ENCODE results near the gene SLC5A3.
A peak's percentile ranks its signal among the peaks of the same experiment; 100 is the strongest.

Gene SLC5A3

DNA sequence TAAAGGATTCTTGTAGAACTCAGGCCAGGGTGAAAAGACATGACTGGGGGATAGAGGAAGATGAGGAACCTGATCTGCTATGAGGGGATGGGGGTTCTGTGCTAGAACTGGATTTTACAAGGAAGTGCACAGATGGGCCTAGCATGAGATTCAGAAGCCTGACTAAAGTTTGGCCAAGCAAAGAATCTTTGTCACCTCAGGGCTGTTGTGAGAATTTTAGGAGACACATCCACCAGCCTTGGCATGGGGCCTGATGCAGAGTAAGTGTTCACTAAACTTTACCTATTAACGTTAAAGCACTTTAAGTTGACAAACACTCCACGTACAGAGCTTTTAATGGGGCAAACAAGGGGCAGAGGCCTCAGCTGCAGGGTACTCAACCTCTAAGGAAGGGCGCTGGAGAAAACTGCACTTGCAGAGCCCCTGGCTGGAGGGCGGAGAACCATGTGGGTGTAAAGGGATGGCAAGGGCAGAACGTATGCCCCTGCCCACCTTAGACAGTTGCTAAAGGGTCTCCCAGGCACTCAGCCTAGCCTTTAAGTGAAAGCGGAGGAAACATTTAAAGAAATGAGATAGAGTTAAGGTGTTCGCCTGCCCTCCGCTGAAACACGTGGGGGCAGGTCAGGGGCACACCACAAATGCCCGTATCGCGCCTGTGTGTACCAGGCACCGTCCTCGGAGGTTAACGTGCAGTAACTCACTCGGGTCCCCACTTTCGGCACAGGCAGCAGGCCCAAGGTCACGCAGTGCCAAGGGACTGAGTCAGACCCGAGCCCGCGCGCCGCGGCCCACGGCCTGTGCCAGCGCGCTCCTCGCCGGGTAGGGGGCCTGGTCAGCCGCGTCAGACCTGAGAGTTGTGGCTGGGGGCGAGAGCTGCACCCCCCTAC lies 990 bp upstream of the SLC5A3 start:
- TF ChIP-seq, protein P1, sequence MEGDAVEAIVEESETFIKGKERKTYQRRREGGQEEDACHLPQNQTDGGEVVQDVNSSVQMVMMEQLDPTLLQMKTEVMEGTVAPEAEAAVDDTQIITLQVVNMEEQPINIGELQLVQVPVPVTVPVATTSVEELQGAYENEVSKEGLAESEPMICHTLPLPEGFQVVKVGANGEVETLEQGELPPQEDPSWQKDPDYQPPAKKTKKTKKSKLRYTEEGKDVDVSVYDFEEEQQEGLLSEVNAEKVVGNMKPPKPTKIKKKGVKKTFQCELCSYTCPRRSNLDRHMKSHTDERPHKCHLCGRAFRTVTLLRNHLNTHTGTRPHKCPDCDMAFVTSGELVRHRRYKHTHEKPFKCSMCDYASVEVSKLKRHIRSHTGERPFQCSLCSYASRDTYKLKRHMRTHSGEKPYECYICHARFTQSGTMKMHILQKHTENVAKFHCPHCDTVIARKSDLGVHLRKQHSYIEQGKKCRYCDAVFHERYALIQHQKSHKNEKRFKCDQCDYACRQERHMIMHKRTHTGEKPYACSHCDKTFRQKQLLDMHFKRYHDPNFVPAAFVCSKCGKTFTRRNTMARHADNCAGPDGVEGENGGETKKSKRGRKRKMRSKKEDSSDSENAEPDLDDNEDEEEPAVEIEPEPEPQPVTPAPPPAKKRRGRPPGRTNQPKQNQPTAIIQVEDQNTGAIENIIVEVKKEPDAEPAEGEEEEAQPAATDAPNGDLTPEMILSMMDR (conservative IDR thresholded peaks at IDR 0.05), result no peak
- H3K27ac ChIP-seq, result peak overlapping the region; percentile 93

DNA sequence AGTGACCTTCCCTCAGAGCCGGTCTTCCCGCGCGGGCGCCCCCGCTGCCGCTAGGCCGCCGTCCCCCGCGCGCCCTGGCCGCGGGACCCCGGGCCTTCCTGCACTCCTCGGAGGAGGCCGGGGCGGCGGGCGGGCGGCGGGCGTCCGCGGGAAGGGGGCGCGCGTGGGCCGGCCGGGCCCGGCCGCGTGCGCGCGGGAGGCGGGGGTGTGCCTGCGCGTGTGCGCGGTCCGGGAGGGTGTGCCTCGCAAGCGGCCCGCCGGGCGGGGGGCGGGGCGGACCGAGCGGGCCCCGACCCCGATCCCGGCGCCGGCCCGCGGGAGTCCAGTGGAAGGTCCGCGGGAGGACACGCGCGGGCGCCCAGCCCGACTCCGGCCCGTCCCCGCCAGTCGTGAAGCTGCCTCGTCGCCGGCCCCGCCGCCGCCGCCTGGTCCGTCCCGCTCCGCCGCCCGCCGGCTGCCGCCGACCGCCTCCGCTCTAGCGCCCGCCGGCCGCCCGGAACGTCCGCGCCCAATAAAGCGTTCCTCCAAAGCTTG lies 438 bp downstream of the SLC5A3 start:
- TF ChIP-seq, protein P1 (conservative IDR thresholded peaks at IDR 0.05), result no peak
- peak overlapping the region; percentile 93 for H3K27ac ChIP-seq

DNA sequence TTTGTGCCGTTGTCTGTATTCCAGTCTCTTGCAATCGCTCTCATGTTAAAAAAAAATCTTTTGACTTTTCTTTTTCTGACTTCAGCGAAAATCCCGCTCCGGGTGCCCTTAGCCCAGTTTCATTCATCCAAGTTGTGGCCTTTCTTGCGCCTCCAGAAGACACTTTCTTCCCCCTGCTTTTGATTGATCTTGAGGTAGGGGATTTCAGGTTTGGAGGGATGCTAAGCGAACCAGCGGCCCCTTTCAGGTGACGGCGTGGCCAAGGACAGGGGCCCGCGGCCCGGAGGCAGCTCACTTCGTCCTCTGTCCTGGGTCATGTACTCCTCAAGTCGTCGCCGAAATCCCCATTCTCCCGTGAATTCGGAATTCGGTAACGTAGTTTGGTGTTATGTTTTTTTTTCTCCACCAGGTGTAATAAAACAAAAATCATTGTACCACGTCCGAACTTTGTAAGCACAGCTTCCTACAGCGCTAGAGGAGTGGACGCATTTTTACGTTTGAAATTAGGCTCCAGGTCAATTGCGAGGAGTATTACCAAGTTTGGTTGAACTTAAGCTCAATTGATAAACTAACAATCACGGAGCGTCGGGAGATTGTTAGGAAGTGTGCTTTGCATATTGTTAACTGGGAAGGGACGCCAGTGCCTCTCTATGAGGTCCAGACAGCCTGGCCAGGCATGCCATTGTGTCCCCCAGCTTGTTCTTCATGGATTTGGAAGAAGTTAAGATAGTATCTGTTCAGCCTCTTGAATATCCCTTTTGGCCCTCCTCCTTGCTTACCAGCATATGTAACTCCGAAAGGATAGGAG lies 1.1 kb downstream of the SLC5A3 start:
- TF ChIP-seq, protein P1 (conservative IDR thresholded peaks at IDR 0.05), result no peak
- H3K27ac ChIP-seq, result peak overlapping the region; percentile 93

DNA sequence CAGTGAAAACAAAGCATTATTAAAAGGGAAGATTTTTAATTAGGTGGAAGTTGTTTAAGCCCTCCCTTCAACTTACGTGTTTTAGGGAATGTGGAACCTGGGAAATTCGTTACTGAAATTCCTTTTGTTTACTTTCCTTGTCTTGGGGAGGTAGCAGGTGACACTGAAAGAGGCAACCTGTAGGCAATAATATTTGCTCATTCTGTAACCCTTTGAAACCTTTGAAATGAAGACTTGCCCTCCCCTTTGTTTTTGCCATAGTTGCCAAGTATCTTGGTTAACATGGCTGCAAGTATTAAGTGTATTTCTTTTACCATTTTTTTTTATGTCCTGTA lies 1.7 kb downstream of the SLC5A3 start:
- TF ChIP-seq, protein P1 (conservative IDR thresholded peaks at IDR 0.05), result no peak
- H3K27ac ChIP-seq, result peak overlapping the region; percentile 93

DNA sequence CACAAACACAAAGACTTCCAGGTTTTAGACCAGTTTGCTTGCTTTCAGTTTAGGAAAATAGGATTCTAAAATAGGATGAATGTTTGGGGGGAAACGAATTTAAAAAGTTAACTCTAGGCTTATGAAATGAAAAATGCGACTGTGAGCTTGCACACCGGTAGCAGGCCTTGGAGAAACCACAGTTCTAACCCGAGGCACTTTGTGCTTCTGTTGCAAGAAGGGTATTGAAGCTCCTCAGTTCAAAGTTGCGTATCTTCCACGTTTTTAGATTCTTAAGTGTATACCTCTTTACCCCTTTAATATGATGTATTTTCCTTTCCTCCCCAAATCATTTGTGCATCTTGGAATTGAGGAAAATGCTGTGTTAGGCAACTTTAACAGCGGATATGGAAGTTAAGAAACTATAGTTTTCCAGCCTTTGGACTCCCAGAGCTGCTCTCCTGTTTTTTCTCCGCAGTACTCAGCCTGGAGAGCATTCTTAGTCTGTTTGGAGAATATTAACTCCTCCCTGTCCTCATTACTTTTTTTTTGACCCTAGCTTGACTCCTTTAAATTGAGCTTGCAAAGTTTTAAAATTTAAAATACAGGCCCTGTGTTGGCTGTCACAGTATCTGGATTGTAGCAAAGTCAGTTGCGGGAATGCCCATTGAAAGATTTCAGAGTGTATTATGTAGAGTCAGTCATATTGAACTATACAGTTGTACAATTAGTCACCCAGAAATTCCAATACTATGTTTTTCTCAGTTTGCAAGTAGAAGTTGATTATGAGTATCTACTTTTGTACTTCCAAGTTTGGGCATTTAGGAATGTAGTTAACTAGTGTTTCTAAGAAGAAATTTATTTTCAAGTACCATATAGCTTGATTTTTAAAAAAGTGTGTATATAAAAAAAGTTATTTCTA lies 2.6 kb downstream of the SLC5A3 start:
- TF ChIP-seq, protein P1 (conservative IDR thresholded peaks at IDR 0.05), result no peak
- no peak overlapping the region for H3K27ac ChIP-seq

DNA sequence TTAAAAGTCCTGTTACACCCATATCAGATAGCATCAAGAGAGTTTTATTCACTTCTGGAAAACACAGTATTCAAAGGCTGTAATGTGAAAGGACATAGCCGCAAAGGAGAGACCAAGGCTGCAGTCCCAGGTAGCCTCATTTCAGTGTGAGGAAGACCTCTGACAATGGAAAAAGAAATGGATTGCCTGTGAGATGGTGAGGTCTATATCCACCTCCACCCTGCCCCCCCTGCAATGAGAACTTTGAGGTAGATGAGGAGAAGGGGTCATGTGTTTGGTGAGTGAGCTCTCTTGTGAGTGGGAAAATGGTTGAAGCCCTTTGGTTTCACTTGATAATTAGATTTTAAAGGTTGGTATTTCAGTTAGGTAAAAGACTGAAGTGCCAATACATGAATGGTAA lies 3.5 kb downstream of the SLC5A3 start:
- TF ChIP-seq, protein P1 (conservative IDR thresholded peaks at IDR 0.05), result no peak
- H3K27ac ChIP-seq, result no peak overlapping the region

All from VCaP (cell line).